Stimulated activated CD4-positive, alpha-beta T cell treated with anti-CD3 and anti-CD28 coated beads, Interleukin-2, amount 100 ng/mL, for 4 hours (primary cell): ENCODE measurements around the gene SMARCD2.

Source experiments
- DNase-seq: peaks from one replicate; pipeline ENCODE4 v3.0.0-alpha.2; 2020; ENCODE audit warnings: low read depth

SMARCD2 gene

GRCh38 chr17:63832014-63832413 is 10.5 kb downstream of the SMARCD2 start:
- DNase-seq = no peak

DNA sequence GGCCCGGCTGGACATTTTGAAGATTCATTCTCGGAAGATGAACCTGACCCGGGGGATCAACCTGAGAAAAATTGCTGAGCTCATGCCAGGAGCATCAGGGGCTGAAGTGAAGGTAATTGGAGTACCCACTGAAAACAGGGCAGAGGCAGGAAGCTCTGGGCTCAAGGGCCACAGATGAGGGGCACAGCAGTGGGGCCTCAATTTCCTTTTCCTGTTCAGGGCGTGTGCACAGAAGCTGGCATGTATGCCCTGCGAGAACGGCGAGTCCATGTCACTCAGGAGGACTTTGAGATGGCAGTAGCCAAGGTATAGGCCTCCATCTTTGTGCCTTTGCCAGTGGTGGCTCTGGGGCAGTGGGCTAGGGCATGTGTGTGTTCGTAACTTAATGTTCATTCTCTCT is 11.0 kb downstream of the SMARCD2 start:
- DNase-seq = no peak

- no peak for DNase-seq
Observed at GRCh38 chr17:63830904-63831491, 11.5 kb downstream of the SMARCD2 start.

DNA sequence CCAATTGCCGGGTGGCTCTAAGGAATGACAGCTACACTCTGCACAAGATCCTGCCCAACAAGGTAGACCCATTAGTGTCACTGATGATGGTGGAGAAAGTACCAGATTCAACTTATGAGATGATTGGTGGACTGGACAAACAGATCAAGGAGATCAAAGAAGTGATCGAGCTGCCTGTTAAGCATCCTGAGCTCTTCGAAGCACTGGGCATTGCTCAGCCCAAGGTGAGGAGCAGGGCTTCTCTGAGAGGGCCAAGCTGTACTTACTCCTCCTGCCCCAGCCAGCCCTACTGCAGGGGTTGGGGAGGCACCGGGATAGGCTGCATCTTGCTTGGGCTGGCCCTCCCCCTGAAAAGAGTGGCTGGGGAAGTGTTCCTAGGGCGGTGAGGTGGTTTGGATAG is 12.2 kb downstream of the SMARCD2 start:
- DNase-seq = no peak

GRCh38 chr17:63828936-63829335 is 13.5 kb downstream of the SMARCD2 start:
- no peak for DNase-seq

DNA sequence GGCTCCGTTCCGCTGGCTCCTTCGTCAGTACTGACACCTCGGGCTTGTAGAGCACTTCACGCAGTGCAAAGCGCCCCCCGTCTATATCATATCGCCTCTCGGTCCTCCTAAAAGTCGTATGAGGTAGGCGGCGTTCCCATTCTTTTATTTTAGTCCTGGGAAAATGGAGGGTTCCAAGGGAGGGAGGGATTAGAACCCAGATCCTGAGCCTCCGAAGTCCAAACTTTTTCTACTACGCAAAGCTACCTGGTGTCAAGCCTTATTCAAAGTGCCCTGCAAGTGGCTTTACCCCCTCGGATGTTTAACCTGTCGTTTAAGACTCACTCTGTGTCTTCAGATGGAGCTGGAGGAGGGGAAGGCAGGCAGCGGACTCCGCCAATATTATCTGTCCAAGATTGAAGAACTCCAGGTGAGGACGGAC is 14.7 kb downstream of the SMARCD2 start:
- DNase-seq = no peak

GRCh38 chr17:63827002-63827800 is 15.3 kb downstream of the SMARCD2 start, which contains the start of the genes FTSJ3 and PSMC5:
TSS of gene FTSJ3 (minus strand) at chr17:63827663. CDS start at chr17:63826902, 761 bp downstream.
TSS of gene PSMC5 (plus strand) at chr17:63827431. CDS start at chr17:63827491, 60 bp downstream.
- peak; percentile 92 for DNase-seq

- no peak for DNase-seq
Observed at GRCh38 chr17:63826468-63827001, 15.9 kb downstream of the SMARCD2 start.

DNA sequence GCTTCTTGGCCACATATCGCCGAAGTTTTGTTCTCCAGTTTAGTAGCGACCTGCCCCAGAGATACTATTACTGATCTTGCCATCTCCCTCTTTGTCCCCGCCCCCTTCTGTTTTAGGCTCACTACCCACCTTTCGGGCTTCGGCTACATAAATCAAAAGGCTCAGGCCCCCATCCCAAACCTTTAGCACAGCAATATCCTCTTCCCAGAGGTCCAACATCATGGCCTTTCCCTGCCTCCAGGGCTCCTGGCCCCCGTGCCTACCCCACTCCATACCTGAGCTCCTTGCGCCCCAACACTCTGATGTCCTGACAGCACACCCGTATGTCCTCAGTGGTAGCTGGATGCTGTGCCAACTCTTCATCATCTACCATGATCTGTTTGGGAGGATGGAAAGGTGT is 18.1 kb downstream of the SMARCD2 start:
- no peak for DNase-seq

GRCh38 chr17:63823659-63824331 is 18.7 kb downstream of the SMARCD2 start:
- DNase-seq = no peak

DNA sequence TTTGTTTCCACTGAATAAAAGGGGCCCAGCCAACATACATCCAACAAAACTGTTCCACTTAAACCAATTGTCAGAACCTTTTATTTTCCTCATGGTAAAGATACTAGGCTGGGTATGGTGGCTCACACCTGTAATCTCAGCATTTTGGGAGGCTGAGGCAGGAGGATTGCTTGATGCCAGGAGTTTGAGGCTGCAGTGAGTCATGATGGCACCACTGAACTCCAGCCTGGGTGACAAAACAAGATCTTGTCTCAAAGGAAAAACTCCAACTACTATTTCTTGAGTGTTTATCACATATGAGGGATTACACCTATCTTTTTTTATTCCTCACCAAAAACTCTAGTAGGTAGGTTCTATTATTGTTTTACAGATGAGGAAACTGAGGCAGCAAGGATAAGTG is 19.9 kb downstream of the SMARCD2 start:
- no peak for DNase-seq

DNA sequence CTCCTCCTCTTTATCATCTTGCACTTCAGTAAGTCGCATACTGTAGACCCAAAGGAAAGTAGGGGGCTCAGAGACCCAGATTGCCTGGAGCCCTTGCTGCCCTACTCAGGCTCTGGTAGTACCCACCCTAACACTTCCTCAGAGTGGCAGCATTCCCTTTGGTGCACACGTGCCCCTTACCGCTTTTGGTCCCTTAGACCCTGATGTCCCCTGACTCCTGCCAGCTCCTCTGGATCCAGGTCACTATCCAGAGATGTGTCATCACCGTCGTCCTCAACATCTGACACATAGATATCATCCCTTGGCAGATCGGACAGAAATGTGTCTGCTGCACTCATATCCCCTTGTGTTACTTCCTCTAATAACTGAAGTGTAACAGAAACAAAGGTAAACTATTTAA is 20.7 kb downstream of the SMARCD2 start:
- no peak for DNase-seq

GRCh38 chr17:63820963-63821561 is 21.4 kb downstream of the SMARCD2 start:
- DNase-seq = no peak

GRCh38 chr17:63819585-63820537 is 22.6 kb downstream of the SMARCD2 start:
- no peak for DNase-seq

- no peak for DNase-seq
Observed at GRCh38 chr17:63819131-63819530, 23.4 kb downstream of the SMARCD2 start.

DNA sequence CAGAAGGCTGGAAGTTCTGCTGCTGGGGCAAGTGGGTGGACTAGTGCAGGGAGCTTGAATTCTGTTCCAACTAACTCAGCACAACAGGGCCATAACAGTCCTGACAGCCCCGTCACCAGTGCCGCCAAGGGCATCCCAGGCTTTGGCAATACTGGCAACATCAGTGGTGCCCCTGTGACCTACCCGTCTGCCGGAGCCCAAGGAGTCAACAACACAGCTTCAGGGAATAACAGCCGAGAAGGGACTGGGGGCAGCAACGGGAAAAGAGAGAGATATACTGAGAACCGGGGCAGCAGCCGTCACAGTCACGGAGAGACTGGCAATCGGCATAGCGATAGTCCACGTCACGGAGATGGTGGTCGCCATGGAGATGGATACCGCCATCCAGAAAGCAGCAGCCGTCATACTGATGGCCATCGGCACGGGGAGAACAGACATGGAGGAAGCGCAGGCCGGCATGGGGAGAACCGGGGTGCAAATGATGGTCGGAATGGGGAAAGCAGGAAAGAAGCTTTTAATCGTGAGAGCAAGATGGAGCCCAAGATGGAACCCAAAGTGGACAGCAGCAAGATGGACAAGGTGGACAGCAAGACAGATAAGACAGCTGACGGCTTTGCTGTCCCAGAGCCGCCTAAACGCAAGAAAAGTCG is 24.6 kb downstream of the SMARCD2 start:
- DNase-seq = no peak

DNA sequence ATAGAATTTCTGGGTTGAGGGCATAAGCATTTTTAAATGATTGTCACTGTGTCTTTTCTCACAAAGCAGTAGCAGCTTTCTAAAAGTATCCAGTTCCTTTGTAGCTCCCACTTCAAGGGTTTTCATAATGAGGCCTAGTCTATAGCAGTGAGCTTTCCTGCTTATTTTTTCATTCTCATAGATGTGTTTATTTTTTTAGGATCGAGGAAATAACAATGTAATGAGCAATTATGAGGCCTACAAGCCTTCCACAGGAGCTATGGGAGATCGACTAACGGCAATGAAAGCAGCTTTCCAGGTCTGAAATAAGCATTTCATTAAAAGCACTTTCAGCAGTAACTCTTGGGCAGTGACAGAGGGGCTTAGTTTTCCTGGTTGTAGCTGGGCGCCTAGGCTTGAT is 25.8 kb downstream of the SMARCD2 start:
- no peak for DNase-seq

DNA sequence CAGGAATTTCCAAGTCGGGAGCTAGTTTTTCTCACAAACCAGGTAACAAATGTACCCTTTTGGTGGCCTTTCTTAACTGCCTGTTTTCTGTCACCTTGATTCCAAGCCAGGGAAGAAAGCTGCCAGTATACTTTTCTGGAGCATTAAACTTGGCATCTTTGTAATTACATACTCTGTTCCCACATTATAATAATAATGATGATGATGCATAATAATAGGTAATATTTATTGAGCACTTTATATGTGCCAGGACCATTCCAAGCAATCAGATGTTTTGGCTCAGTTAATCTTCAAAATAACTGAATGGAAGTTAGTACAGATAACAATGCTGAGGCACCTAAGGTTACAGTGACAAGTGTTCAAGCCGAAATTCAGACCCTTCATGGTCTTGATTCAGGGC is 26.4 kb downstream of the SMARCD2 start:
- DNase-seq = no peak

DNA sequence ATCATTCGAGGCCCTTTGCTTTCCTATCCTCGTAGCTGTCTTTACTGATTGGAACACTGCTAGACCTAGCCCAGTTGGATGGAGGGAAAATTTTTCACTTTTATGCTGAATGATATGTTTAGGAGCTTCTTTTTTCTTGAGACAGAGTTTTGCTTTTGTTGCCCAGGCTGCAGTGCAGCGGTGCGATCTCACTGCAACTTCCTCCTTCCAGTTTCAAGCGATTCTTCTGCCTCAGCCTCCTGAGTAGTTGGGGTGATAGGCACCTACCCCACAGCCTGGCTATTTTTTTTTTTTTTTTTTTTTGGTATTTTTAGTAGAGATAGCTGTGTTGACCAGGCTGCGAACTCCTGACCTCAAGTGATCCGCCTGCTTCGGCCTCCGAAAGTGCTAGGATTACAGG is 32.5 kb downstream of the SMARCD2 start:
- DNase-seq = no peak

DNA sequence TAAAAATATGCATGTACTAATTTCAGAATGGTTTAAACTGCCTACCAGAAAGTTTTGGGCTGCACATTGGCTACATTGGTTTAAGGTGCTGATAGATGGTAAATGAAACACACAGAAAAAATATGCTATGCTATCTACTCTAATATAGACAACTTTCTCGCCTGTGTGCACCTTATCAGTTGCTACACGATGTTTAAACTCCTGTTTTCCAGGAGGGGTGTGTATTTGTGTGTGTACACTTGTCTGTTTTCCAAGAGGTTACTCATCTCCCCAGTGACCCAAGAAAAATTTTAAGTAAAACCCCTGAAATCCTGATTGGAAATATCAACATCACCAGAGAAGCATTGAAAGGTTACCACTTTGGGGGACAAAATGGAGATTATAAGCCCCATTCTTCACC is 36.9 kb downstream of the SMARCD2 start:
- DNase-seq = no peak

- DNase-seq = no peak
Observed at GRCh38 chr17:63804328-63804727, 38.2 kb downstream of the SMARCD2 start.
